Activated T-cell treated with anti-CD3 and anti-CD28 coated beads, Interleukin-2, amount 50 U/mL, for 4 hours (primary cell): ENCODE measurements around the gene CDKAL1. TPM values are rescaled to one million over a fixed set of nuclear protein-coding genes. Genes with fewer than 3 reads are reported as not detected.
A peak's percentile ranks its signal among the peaks of the same experiment; 100 is the strongest.

ENCODE experiments used
- ATAC-seq, 2 donors: fragments of 200-7000 bp; cut with Tn5 transposase; one replicate each; pipeline ENCODE4 v1.10.0; 2021
- DNase-seq: peaks from one replicate; pipeline ENCODE4 v3.0.0-alpha.2; 2020
- H3K27me3 Mint-ChIP-seq: one replicate; pipeline ENCODE4 v1.8.0; 2021; ENCODE audit warnings: low read depth, mixed read lengths
- H3K36me3 Mint-ChIP-seq: one replicate; pipeline ENCODE4 v1.8.0; 2022; ENCODE audit warnings: mixed read lengths; ENCODE audit not compliant: insufficient read depth
- H3K4me1 Mint-ChIP-seq: one replicate; pipeline ENCODE4 v1.8.0; 2021; ENCODE audit warnings: low read depth, mixed read lengths
- H3K4me3 Mint-ChIP-seq: one replicate; pipeline ENCODE4 v1.8.0; 2021; ENCODE audit warnings: mild to moderate bottlenecking, moderate library complexity, mixed read lengths
- H3K9me3 Mint-ChIP-seq: one replicate; pipeline ENCODE4 v1.8.0; 2021; ENCODE audit warnings: mixed read lengths
- total RNA-seq, 3 donors: library from RNA; stranded (reverse); gene quantifications; one replicate each; pipeline ENCODE4 v1.2.1, GENCODE V29; 2021

CDKAL1 gene
- total RNA-seq, 3 donors from 2014 or later, result 23.2 to 26.0 (median 23.6) TPM

- Mint-ChIP-seq H3K36me3 (peaks cover 36% of the 10 kb centered on the region), H3K9me3 (no peaks in the 10 kb centered on the region), H3K4me3 (no peak overlapping the region), H3K27me3 (no peaks in the 10 kb centered on the region), H3K4me1 (no peaks in the 10 kb centered on the region)
- ATAC-seq, result no peak
- no peak for DNase-seq
Observed at GRCh38 chr6:20777801-20778200, 243.5 kb downstream of the CDKAL1 start.

- H3K36me3 Mint-ChIP-seq, result peaks cover 38% of the 10 kb centered on the region
- H3K27me3 Mint-ChIP-seq, result no peaks in the 10 kb centered on the region
- DNase-seq (no peak), ATAC-seq (no peak)
- H3K9me3 Mint-ChIP-seq, result no peaks in the 10 kb centered on the region
- no peaks in the 10 kb centered on the region for H3K4me1 Mint-ChIP-seq
- H3K4me3 Mint-ChIP-seq, result no peak overlapping the region
Observed at GRCh38 chr6:20778459-20778858, 244.2 kb downstream of the CDKAL1 start.

DNA sequence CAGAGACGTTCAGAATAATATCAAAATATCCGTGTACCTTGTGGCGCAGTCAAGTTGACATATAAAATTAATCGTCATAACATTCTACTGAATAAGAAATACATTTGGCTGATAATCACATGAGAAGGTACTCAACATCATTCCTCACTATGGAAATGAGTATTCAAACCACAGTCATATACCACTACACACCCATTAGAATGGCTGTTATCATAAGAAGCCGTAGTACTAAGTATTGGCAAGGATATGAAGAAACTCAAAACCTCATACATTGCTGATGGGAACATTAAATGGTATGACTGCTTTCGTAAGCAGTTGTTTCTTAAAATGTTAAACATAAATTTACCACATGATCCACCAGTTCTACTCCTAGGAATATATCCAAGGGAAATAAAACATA lies 244.7 kb downstream of the CDKAL1 start:
- H3K36me3 Mint-ChIP-seq, result peaks cover 37% of the 10 kb centered on the region
- H3K4me3 Mint-ChIP-seq, result no peak overlapping the region
- no peaks in the 10 kb centered on the region for H3K27me3 Mint-ChIP-seq
- ATAC-seq (peak in 1 of 2 donors; percentile 35), DNase-seq (no peak)
- no peaks in the 10 kb centered on the region for H3K9me3 Mint-ChIP-seq
- H3K4me1 Mint-ChIP-seq, result no peaks in the 10 kb centered on the region

- H3K4me1 Mint-ChIP-seq, result peaks cover 2% of the 10 kb centered on the region
- ATAC-seq (no peak), DNase-seq (no peak)
- H3K4me3 Mint-ChIP-seq, result no peak overlapping the region
- peaks cover 21% of the 10 kb centered on the region for H3K36me3 Mint-ChIP-seq
- H3K27me3 Mint-ChIP-seq, result no peaks in the 10 kb centered on the region
- H3K9me3 Mint-ChIP-seq, result no peaks in the 10 kb centered on the region
Observed at GRCh38 chr6:20789162-20789561, 254.9 kb downstream of the CDKAL1 start.

DNA sequence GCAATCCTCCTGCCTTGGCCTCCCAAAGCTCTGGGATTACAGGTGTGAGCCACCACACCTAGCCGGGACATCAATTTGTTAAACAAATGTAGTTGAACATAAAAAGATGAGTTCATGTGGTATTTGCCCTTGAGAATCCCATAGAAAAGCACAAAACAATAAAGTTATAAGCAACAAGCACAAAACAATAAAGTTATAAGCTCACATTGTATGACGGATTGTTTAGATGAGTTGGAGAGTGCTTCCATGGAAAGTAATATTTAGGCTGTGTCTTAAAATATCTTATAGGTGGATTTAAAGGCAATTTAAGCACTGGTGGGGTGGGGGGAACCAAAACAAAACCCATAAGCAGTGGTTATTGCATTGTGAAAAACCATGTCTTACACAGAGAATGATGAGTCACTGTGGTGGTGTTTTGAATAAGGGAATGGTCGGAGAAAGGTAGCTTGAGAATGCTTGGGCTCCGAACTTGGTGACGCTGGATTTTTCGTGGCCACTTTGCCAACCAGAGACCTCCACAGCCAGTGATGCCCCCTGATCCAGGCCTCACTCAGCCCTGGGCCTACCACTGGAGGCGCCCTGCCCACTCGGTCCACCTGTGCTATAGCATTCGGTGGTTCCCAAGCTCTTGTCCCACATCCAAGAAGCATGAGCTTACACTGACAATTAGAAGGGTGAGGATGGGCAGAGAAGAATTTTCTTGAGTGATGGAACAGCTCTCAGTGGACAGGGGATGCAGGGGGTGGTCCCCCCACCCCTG lies 256.0 kb downstream of the CDKAL1 start:
- peaks cover 22% of the 10 kb centered on the region for H3K36me3 Mint-ChIP-seq

DNA sequence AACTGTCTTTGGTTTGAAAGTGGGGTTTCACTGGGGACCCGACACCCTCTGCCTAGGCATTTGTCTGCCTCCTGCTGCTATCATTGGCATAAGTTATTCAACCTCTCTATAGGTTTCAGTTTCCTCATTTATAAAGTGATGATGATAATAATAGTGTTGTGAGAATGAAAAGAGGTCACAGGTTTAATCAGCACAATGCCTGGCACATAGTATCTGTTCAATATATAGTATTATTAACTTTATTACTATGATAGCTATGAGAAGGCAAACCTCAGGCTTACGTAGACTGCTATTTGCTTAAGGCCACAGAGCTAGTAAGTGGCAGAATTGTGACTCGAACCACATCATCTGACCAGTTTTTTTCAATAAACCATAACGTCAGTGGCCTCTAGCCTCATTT lies 256.8 kb downstream of the CDKAL1 start:
- ATAC-seq, result no peak
- peaks cover 22% of the 10 kb centered on the region for H3K36me3 Mint-ChIP-seq

More for the DNA sequence above, 256.0 kb downstream of the CDKAL1 start:
- no peak overlapping the region for H3K4me3 Mint-ChIP-seq
- ATAC-seq (no peak), DNase-seq (no peak)
- H3K27me3 Mint-ChIP-seq, result no peaks in the 10 kb centered on the region
- H3K4me1 Mint-ChIP-seq, result peaks cover 2% of the 10 kb centered on the region
- no peaks in the 10 kb centered on the region for H3K9me3 Mint-ChIP-seq

DNA sequence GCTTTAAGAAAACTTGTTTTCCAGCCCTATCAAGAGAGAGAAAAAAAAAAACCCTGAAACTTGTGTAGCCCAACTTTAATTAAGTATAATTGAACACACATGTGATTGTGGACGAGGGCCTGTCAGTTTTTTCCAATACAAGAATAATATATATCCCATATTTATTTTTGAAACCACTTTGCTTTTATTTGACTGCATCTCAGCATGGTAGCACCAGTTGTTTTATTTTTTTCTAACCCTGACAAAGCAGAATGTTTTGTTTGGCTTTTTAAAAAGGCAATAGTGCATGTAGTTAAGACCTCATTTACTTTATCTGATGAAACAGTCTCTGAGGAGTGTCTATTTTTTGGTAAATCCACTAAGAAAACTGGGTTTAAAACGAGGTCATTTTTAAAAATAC lies 257.7 kb downstream of the CDKAL1 start:
- Mint-ChIP-seq H3K27me3 (no peaks in the 10 kb centered on the region), H3K36me3 (peaks cover 28% of the 10 kb centered on the region), H3K4me1 (peaks cover 2% of the 10 kb centered on the region), H3K4me3 (no peak overlapping the region), H3K9me3 (peaks cover 3% of the 10 kb centered on the region)
- ATAC-seq, result no peak
- DNase-seq, result no peak

More for the DNA sequence above, 256.8 kb downstream of the CDKAL1 start:
- Mint-ChIP-seq H3K27me3 (no peaks in the 10 kb centered on the region), H3K4me3 (no peak overlapping the region), H3K4me1 (peaks cover 2% of the 10 kb centered on the region), H3K9me3 (no peaks in the 10 kb centered on the region)
- DNase-seq, result no peak

DNA sequence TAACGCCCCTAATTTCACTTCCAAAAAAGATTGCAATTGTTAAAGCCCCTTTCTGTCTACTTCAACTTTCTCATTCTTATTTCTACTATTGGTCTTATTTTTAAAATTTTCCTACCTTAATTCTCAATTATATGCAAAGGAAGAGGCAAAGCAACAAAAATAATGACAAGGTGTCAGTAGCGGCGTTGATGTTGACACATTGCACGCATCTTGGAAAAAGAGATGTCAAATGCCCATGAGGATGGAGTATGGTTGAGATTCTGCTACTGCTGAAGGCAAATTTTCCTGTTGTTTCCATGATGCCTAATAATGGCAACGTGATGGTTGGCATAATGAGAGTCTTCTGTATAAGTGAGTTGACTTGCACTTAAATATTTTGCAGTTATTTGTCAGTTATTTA lies 258.9 kb downstream of the CDKAL1 start:
- Mint-ChIP-seq H3K9me3 (peaks cover 3% of the 10 kb centered on the region), H3K27me3 (no peaks in the 10 kb centered on the region), H3K36me3 (peaks cover 36% of the 10 kb centered on the region), H3K4me3 (no peak overlapping the region), H3K4me1 (peaks cover 2% of the 10 kb centered on the region)
- no peak for ATAC-seq
- DNase-seq, result no peak

- DNase-seq (no peak), ATAC-seq (no peak)
- peaks cover 31% of the 10 kb centered on the region for H3K36me3 Mint-ChIP-seq
- no peaks in the 10 kb centered on the region for H3K4me1 Mint-ChIP-seq
- no peaks in the 10 kb centered on the region for H3K27me3 Mint-ChIP-seq
- peaks cover 3% of the 10 kb centered on the region for H3K9me3 Mint-ChIP-seq
- no peak overlapping the region for H3K4me3 Mint-ChIP-seq
Observed at GRCh38 chr6:20797597-20797996, 263.3 kb downstream of the CDKAL1 start.

- peaks cover 41% of the 10 kb centered on the region for H3K36me3 Mint-ChIP-seq
- H3K9me3 Mint-ChIP-seq, result peaks cover 7% of the 10 kb centered on the region
- H3K4me3 Mint-ChIP-seq, result no peak overlapping the region
- ATAC-seq, result no peak
- DNase-seq, result no peak
- H3K4me1 Mint-ChIP-seq, result no peaks in the 10 kb centered on the region
- H3K27me3 Mint-ChIP-seq, result no peaks in the 10 kb centered on the region
Observed at GRCh38 chr6:20800229-20800628, 266.0 kb downstream of the CDKAL1 start.

DNA sequence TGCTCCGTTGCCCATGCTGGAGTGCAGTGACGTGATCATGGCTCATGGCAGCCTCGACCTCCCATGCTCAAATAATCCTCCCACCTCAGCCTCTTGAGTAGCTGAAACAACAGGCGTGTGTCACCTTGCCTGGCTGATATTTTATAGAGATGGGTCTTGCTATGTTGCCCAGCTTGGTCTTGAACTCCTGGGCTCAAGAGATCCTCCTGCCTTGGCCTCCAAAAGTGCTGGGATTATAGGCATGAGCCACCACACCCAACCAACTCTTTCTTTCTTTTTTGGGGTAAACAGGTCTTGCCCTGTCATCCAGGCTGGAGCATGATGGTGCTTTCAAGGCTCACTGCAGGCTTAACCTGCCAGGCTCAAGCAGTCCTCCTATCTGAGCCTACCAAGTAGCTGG lies 266.4 kb downstream of the CDKAL1 start:
- no peak overlapping the region for H3K4me3 Mint-ChIP-seq
- H3K36me3 Mint-ChIP-seq, result peaks cover 45% of the 10 kb centered on the region
- no peaks in the 10 kb centered on the region for H3K27me3 Mint-ChIP-seq
- H3K9me3 Mint-ChIP-seq, result peaks cover 9% of the 10 kb centered on the region
- no peak for ATAC-seq
- H3K4me1 Mint-ChIP-seq, result no peaks in the 10 kb centered on the region
- no peak for DNase-seq

GRCh38 chr6:20801595-20801994 lies 267.3 kb downstream of the CDKAL1 start:
- Mint-ChIP-seq H3K4me1 (no peaks in the 10 kb centered on the region), H3K4me3 (no peak overlapping the region), H3K9me3 (peaks cover 15% of the 10 kb centered on the region), H3K36me3 (peaks cover 50% of the 10 kb centered on the region), H3K27me3 (no peaks in the 10 kb centered on the region)
- no peak for ATAC-seq
- DNase-seq, result no peak

DNA sequence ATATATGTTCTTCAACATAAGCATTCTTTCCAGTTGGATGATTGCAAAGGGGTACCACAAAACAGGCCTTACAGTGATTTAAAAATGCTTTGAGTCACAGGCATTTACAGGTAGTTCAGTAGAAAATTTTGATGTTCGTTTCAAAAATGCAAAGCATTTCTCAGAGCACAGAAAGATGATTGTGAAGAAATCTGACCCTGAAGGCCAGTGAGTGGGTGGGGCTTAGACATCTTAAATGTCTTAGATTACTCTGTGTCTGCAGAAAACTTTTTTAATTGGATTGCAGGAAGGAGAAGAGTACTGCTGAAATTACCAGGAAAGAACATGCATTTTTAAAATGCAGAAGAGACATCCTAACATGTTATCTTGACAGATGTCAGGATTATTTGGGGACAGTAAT lies 268.3 kb downstream of the CDKAL1 start:
- DNase-seq (no peak), ATAC-seq (no peak)
- Mint-ChIP-seq H3K9me3 (peaks cover 17% of the 10 kb centered on the region), H3K4me1 (no peaks in the 10 kb centered on the region), H3K4me3 (no peak overlapping the region), H3K36me3 (peaks cover 46% of the 10 kb centered on the region), H3K27me3 (no peaks in the 10 kb centered on the region)

DNA sequence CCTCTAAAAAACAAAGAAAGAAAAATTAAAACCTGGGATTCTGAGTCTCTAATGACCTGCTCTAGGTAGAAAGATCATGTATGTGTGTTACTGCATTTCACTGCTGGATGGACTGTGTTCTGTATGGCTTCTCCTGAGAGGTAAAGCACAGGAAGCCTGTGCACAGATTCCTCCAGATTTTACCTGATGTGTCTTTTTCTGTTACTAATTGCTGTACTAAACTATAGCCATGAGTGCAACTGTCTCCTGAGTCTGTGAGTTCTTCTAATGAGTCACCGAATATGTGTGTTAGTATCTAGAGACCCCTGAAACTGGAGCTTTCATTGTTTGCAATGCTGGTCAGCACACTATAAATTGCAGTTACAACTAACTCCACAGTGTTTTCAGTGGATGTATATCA lies 270.8 kb downstream of the CDKAL1 start:
- Mint-ChIP-seq H3K27me3 (no peaks in the 10 kb centered on the region), H3K36me3 (peaks cover 44% of the 10 kb centered on the region), H3K4me3 (no peak overlapping the region), H3K4me1 (no peaks in the 10 kb centered on the region), H3K9me3 (peaks cover 17% of the 10 kb centered on the region)
- ATAC-seq (no peak), DNase-seq (no peak)

DNA sequence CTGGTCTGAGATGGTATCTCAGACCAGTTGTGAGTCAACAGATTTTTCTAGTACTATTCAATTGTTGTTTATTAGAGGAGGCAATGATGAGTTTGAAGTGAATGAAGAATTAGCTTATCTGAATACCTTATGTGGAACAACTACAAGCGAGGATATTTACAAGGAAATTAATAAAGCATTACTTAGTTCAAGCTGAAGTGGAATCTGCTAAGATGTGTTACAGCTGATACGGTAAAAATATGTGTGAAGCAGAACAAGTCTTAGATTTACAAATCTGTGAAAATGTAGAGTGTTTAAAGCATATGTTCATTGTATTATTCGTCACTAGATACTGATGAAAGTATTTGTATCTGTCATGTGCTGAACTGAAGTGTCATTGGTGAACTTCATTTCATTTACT lies 272.4 kb downstream of the CDKAL1 start:
- Mint-ChIP-seq H3K4me1 (peaks cover 2% of the 10 kb centered on the region), H3K9me3 (peaks cover 17% of the 10 kb centered on the region), H3K27me3 (no peaks in the 10 kb centered on the region), H3K36me3 (peaks cover 50% of the 10 kb centered on the region), H3K4me3 (no peak overlapping the region)
- DNase-seq (no peak), ATAC-seq (no peak)
